Fibroblast of lung (primary cell): ENCODE results near the gene C2orf42.

Experiments
- EZH2 ChIP-seq: IDR thresholded peaks from 2 replicates; pipeline ENCODE4 v1.5.1; 2012; ENCODE audit warnings: low read length, control low read depth, mild to moderate bottlenecking; ENCODE audit errors: missing control alignments
- TF ChIP-seq, protein P1 (sequence below), 2 donors: IDR thresholded peaks in 1 of 2; conservative IDR thresholded peaks in 1 of 2; 1 replicate in 1 of 2; 2 replicates in 1 of 2; pipeline ENCODE4 v1.5.1; 2011 to 2012; ENCODE audit warnings: low read length in 2 of 2, control low read depth in 1 of 2, inconsistent platforms in 1 of 2, low read depth in 1 of 2, mild to moderate bottlenecking in 1 of 2

- TF ChIP-seq EZH2 = no peak
- TF ChIP-seq, protein P1, sequence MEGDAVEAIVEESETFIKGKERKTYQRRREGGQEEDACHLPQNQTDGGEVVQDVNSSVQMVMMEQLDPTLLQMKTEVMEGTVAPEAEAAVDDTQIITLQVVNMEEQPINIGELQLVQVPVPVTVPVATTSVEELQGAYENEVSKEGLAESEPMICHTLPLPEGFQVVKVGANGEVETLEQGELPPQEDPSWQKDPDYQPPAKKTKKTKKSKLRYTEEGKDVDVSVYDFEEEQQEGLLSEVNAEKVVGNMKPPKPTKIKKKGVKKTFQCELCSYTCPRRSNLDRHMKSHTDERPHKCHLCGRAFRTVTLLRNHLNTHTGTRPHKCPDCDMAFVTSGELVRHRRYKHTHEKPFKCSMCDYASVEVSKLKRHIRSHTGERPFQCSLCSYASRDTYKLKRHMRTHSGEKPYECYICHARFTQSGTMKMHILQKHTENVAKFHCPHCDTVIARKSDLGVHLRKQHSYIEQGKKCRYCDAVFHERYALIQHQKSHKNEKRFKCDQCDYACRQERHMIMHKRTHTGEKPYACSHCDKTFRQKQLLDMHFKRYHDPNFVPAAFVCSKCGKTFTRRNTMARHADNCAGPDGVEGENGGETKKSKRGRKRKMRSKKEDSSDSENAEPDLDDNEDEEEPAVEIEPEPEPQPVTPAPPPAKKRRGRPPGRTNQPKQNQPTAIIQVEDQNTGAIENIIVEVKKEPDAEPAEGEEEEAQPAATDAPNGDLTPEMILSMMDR (conservative IDR thresholded peaks at IDR 0.05 in 1 of 2, IDR thresholded peaks at IDR 0.05 in 1 of 2; ENCODE audit: low read depth in 1 of 2, low read length in 2 of 2) = no peak
These were observed 47.3 kb downstream of the C2orf42 start for GRCh38 chr2:70143314-70144150.
